Posterior vena cava (tissue), 2 donors: ENCODE measurements around the gene ZC3H11A. TPM values are rescaled to one million over a fixed set of nuclear protein-coding genes. Genes with fewer than 3 reads are reported as not detected.
"Not testable (repeated sequence)": the region's sequence is repeated elsewhere in the genome, so short reads cannot be mapped to it uniquely, and the experiment has no call there.

Experiments used
- DNase-seq: peaks from one replicate; pipeline ENCODE4 v3.0.0-alpha.2; 2020; ENCODE audit warnings: low spot score
- intact Hi-C, 2 donors: fragments of 100-400 bp; cut with DNase I; formaldehyde crosslinking; loops; one replicate each; pipeline versions ENCODE4 v1.14.1 to v1.14.2; 2022 to 2023
- total RNA-seq, 2 donors: library from RNA; stranded (reverse); fragmentation: NEBNext Ultra II Directional; extraction: Animal tissue kit (Norgen Biotek cat#: 25700); gene quantifications; one replicate each; pipeline ENCODE4 v1.2.1, GENCODE V29; 2021
- donor health status: DM: yes; HTN: yes; CAD: no.
- donor health status: DM: yes; HTN: yes; CAD: no.

ZC3H11A gene
- total RNA-seq, 2 donors from 2014 or later = 58.1 to 58.7 TPM

DNA sequence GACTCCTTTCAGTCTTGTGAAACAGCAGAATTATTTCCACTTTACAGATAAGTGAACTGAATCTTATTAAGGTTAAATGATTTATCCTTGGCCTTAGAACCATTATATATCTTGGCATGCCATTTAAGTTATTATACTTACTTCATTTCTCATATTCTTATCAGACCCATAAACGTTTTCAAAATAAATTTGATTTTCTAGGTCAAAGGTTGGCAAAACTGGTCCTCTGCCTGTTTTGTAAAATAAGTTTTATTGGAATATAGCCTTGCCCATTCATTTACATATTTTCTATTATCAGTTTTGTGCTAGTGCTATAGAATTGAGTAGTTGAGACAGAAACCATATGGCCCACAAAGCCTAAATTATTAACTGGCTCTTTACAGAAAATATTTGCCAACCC is 33.1 kb downstream of the ZC3H11A start:
- no peak for DNase-seq
- intact Hi-C loops = no loop called here

- DNase-seq, intact Hi-C loops: not testable (repeated sequence)
These were observed 33.8 kb downstream of the ZC3H11A start for GRCh38 chr1:203829247-203829646.

DNA sequence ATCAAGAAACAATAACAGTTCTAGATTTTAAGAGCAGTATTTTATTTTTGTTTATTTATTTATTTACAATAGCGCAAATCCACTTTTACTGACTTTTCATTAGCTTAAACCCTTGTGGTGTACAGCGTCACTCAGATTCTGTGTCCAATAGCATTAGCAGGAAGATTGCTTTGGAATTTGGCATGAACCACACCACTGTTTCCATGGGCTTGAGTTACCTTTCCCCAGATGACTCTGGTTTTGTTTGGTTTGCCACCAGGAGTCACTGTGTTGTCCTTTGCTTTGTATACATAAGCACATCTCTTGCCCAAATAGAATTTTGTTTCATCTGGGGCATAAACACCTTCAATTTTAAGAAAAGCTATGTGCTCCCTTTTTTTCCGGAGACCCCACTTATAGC is 40.1 kb downstream of the ZC3H11A start:
- intact Hi-C loops = loop anchor here (10.0 kb wide), 2 partner anchors 101 to 111 kb away; no protein-coding TSS in a partner anchor
- no peak for DNase-seq

- intact Hi-C loops = loop anchor here (10.0 kb wide), 2 partner anchors 104 to 114 kb away; no protein-coding TSS in a partner anchor
- DNase-seq = no peak
These were observed 43.7 kb downstream of the ZC3H11A start for GRCh38 chr1:203839081-203839480.

DNA sequence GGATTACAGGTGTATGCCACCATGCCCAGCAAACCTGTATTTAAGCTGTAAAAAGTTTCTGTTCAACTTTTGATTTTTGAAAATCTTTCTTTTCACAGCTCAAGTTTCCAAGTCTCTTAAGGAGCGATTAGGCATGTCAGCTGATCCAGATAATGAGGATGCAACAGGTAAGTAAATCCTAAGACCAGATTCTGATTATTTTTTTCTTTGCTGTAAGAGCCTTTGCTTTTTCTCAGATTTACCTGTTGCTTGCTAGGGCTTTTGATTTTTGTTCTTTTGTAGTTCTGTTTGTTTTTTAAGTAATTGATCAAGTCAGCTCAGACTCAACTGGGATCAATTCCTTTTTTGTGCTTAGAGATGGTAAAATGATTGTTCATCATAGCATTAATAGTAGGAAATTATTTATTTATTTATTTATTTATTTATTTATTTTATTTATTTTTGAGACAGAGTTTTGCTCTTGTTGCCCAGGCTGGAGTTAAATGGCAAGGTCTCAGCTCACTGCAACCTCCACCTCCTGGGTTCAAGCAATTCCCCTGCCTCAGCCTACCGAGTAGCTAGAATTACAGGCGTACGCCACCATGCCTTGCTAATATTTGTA is 44.9 kb downstream of the ZC3H11A start:
- DNase-seq = no peak
- intact Hi-C loops = no loop called here

GRCh38 chr1:203842559-203842876 is 47.1 kb downstream of the ZC3H11A start:
- DNase-seq = no peak
- intact Hi-C loops = no loop called here

- intact Hi-C loops = no loop called here
These were observed 48.0 kb downstream of the ZC3H11A start for GRCh38 chr1:203843435-203843834.

More at GRCh38 chr1:203843435-203843834, 48.0 kb downstream of the ZC3H11A start:
- no peak for DNase-seq

Other genes starting within 250 kb of the ZC3H11A start
- 100 to 1,000 TPM; 245 to 250 TPM for gene ATP2B4, start 168.8 kb upstream of the ZC3H11A start, total RNA-seq
- gene LAX1, start 30.4 kb upstream of the ZC3H11A start, total RNA-seq = under 1 TPM; 0.81 to 0.83 TPM
- gene ZBED6, start within 50 bp of the ZC3H11A start, total RNA-seq = 10 to 100 TPM; 27.0 to 33.8 TPM
- 10 to 100 TPM; 72.3 to 79.5 TPM for gene SNRPE, start 66.0 kb downstream of the ZC3H11A start, total RNA-seq